OCI-M2 (cell line): Measurements from ENCODE around the gene CRIM1.

Source experiments
- DNase-seq: peaks from one replicate; lab custom pipeline; 2025; ENCODE audit not compliant: unreplicated experiment; lab: John Stamatoyannopoulos, UW

The CRIM1 gene

GRCh38 chr2:36371928-36372391 lies 16.4 kb downstream of the CRIM1 start:
- DNase-seq, result no peak

GRCh38 chr2:36373149-36373926 lies 17.8 kb downstream of the CRIM1 start:
- no peak for DNase-seq

- no peak for DNase-seq
These were observed 19.0 kb downstream of the CRIM1 start for GRCh38 chr2:36374585-36374984.

GRCh38 chr2:36376319-36376765 lies 20.8 kb downstream of the CRIM1 start:
- no peak for DNase-seq

DNA sequence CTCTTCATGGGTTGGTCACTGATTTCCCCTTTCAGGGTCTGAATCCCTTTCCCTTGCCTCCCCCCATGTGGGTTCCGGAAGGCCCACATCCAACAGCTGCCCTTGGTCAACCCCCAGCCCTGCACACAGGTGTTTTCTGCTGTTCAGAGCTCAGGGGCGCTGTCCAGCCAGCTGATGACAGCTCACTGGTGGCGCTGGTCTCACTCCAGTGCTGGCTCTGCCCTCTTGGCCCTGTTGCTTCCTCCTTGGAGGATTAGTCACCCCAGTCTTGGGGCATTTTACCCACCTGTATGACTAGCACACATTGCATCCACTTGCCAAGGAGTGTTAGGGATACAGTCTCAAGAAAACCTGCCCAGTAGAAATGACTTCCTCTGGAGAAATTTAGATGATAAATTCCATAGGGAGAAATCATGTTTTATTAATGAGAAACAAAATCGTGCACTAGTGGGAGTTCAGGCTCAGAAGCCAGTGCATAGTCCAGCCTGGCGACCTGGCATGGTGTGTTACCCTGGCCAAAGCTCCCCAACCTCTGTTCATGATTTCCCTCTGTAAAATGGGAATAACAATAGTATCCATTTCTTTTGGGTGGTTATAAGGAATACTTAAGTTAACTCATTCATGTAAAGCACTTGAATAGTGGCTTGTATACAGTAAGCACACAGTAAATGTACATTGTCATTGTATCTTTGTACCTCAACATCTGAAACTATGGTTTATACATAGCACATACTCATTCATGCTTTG lies 21.6 kb downstream of the CRIM1 start:
- no peak for DNase-seq

DNA sequence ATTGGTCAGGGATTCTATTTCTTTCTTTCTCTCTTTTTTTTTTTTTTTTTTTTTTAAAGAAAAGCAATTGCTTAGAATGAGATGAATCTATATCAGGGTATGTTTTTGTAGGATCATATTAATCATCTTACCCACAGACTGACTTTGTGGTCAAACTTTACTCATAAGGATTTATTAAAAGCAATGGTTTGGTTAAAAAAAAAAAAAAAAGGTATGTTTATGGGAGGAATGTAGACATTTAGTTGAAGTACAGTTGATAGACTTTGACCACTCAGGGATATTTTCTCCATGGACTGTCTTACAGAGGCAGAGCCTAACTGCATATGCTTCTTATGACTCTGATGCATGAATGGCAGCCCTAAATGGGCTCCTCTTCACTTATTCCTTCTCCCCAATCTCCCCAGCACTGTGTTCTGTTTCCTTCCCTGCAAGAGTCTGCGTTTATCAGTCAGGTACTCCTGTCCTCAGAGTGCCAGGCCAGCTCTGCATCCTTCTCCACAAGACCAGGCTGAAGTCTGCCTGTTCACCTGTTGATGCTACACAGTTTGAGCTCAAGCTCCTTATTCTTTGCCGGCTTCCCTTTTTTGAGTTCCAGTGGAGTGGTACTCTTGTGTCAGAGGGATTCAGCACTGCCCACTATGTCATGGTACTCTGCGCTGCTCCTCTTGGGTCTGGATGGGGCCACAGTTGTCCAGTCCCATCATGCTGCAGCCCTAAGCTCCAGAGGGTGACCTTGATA lies 24.3 kb downstream of the CRIM1 start:
- DNase-seq, result no peak

DNA sequence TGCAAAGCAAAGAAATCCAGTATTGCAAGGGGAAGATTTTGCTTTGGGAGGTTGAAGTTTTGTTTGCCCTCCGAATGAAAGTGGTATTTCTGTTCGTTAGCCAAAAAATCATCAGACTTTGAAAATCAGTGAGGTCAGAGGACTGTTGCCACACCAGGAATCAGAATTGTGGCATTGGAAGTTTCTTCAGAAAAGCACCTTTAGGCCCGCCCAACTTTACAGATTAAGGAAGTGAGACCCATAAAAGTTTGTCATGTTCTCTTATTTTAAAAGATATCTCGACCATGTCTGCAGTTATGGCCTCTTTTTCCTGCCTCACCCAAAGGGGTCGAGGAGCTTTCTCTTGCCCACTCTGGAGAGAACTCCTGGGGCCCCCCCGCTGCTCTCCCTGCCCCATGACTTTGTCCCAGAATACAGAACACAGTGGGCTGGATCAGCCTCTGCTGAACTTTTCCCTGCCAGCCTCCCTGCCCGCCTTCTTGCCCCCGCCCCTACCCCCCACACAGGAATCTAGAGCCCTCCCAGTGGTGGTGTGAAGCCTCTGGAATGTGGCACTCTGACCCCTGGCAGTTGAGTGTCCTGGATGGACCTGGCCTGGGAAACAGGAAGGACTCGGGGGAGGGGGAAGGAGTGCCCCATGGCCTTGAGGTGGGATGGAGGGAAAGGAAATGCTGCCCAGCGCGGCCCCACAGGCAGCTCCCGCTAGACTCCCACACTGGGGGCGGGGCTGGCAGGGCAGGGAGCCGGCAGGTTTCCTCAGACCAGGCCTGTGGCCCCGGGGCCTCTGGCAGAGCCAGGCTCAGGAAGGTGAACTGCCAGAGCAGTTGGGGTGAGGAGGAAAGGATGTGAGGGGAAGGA lies 25.3 kb downstream of the CRIM1 start:
- no peak for DNase-seq

DNA sequence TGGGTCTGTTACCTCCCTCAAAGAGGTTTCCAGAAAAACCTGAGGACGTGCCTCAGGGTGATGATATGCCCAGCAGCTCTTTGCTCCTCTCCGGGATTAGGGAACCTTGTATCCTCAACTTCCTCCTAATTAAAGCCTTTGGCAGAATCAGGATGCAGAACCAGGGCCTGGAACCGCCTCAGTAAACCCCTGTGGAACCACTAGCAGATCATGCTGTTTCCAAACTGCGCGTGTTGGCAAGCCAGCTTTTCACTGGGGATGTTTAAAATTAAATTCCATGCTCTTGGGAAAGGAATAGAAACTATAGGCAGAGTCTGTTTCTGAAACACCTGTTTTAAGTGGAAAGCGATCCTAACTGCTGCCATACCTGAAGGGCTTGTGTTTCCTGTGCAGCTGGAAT lies 26.4 kb downstream of the CRIM1 start:
- DNase-seq, result no peak

GRCh38 chr2:36382472-36382871 lies 26.9 kb downstream of the CRIM1 start:
- no peak for DNase-seq

DNA sequence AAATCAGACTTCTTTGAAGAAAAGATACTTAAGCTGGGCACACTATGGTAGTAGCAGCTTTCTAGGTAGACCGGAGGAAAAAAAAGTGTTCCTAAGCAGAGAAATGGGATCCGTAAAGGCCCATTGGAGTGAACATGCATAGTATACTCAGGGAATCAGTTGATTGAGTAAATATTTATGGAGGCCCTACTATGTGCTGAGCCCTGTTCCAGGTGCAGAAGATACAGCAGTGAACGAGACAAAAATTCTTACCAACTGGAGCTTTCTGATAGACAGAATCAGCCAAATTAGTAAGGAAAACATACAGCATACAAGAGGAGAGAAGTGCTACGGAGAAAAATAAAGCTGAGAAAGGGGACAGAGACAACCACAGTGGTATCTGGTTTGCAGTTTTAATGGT lies 28.1 kb downstream of the CRIM1 start:
- DNase-seq, result no peak

GRCh38 chr2:36384454-36384853 lies 28.9 kb downstream of the CRIM1 start:
- DNase-seq, result no peak

DNA sequence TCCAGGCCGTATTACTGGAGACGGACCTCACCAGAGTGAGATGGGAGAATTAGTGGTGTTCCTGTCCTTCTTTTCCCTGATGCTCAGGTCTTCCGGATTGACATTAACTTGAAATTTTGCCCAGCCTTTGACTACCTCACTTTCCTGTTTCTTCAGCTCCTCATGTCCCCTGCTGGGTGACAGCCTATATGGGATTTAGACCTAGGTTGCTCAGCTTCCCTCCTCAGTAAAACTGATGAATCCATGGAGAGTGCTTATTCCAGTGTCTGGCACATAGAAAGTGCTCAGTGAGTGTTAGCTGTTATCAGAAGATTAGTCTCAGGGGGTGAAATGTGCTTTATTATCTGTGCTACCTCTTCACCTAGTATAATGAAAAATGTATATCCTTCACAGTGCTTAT lies 30.0 kb downstream of the CRIM1 start:
- DNase-seq, result no peak

DNA sequence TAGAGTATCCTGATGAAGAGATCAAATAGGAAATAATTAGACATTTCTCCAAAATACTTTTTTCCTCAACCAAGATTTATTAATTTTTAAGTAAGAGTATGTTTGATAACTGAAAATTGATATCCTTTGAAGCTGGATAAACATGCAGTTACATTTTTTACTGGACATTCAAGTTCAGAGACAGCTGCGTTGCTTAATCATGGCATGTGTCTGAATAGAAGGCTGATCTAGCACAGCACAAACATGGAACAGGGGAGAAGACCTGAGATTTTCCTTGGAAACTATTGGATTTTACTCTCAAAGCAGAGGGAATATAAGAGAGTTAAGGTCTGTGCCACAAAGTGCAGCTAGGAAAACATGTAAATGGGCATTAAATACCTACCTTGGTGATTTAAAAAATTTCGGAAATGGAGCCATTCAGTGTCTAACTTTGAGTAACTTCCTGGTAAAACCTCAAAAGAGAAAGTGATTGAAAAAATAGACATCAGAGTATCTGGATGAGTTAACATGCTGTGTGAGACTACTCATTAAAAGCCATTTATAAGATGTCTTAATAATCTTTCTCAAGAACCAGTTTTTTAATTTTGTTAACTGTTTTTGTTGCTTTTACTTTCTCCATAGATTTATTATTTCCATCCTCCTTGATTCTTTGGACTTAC lies 31.8 kb downstream of the CRIM1 start:
- DNase-seq, result no peak

DNA sequence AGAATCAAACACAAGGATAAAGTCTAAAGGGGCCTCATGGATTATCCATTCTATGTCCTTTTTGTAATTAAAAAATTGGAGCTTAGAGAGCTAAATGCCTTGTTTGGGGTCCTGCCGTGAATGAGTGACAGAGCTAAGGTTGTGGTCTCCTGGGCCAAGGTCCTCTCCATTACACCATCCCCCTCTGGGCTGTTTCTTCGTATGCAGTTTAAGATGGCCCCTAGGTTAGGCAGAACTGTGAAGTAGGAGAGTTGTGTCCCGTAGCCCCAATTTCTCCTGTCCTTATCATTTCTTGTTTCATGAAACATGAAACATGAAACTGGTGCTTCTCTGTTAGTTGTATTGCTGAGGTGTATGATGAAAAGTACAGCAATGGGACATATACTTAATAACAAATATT lies 32.9 kb downstream of the CRIM1 start:
- DNase-seq, result no peak

- DNase-seq, result no peak
These were observed 33.5 kb downstream of the CRIM1 start for GRCh38 chr2:36389091-36389564.

- DNase-seq, result no peak
These were observed 34.0 kb downstream of the CRIM1 start for GRCh38 chr2:36389577-36389976.

DNA sequence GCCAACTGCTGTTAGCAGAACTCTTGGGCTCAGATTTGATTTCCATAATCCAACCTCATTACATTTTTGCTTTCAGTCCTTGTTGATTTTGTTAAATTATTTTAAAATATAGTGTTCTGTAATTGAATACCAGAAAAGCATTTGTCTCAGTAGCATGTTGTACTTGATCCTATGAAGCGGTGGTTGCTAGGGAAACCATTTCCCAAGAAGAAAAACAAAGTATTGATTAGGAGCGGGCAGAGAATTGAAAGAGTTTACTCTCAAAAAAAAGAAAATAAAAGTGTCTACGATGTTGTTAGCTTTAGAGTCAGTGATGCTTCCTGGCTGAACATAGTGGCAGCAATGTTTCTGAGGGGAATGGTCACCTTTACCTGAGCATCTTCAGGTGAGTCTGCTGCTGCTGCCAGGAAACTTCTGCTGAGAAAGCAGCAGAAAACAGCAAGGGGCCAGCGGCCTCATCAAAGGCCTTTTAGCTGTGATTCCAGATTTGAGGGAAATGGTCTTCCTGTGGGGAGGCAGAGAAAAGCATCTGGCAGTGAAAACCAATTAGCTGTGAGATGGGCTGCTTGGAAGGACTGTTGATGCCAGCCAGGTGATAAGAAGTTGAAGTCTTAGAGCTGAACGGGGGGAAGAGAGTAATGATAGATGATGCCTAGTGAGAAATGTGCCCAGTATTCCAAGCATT lies 37.1 kb downstream of the CRIM1 start:
- DNase-seq, result no peak

DNA sequence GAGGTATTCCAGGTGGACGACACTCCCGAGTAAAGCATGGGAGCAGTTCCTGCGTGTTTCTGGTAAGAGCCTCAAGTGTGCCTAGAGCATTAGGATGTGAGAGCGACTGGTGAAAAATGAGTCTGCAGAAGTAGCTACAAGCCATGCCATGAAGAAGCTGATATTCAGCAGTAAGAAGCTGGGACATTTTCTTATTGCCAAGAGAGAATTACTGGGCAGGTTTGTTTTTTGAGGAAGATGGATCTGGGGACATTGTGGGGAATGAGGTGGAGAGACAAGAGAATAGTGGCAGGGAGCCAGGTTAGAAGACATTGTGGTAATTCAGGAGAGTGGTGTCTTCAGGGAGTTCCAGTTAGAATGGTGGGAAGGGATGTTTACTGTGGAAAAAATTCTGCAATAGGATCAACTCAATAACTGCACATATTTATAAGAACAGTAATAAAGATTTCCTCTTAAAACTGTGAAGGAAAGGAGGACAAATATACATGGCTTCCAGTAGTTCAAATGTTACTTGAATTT lies 38.2 kb downstream of the CRIM1 start:
- no peak for DNase-seq

DNA sequence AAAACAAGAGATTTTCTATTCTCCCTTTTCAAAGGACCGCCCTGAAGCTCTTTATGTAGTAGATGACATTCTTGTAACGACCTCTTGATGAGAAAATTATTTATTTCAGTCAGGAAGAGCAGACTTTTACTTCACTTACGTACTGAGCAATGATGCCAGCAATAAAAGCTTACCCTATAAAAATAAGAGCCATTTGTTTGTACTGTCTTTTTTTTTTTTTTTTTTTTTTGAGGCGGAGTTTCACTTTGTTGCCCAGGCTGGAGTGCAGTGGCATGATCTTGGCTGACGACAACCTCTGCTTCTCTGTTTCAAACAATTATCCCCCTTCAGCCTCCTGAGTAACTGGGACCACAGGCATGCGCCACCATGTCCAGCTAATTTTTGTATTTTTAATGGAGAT lies 39.2 kb downstream of the CRIM1 start:
- no peak for DNase-seq
